ENCODE data around the gene CIP2A.

CIP2A gene

GRCh38 chr3:108509263-108509662 lies 80.0 kb downstream of the CIP2A start:
- no peak for DNase-seq

- no peak for DNase-seq
These were observed 81.3 kb downstream of the CIP2A start for GRCh38 chr3:108507902-108508301.

GRCh38 chr3:108505811-108506210 lies 83.4 kb downstream of the CIP2A start:
- no peak for DNase-seq

- DNase-seq = no peak
These were observed 85.5 kb downstream of the CIP2A start for GRCh38 chr3:108503722-108504121.

- no peak for DNase-seq
These were observed 87.7 kb downstream of the CIP2A start for GRCh38 chr3:108501535-108501934.

- DNase-seq = no peak
These were observed 88.5 kb downstream of the CIP2A start for GRCh38 chr3:108500728-108501127.
